ENCODE results near the gene PDCD1LG2. TPM values are rescaled to one million over a fixed set of nuclear protein-coding genes. Genes with fewer than 3 reads are reported as not detected.
A peak's percentile ranks its signal among the peaks of the same experiment; 100 is the strongest.
"Not testable (repeated sequence)": the region's sequence is repeated elsewhere in the genome, so short reads cannot be mapped to it uniquely, and the experiment has no call there.

Gene PDCD1LG2
- total RNA-seq, 2 experiments from 2014 or later = 1.5 to 3.2 TPM

- H3K4me3 Mint-ChIP-seq = no peak overlapping the region
- no peak overlapping the region for H3K27ac Mint-ChIP-seq
- H3K36me3 Mint-ChIP-seq = peaks cover 22% of the 10 kb centered on the region
- H3K9me3 Mint-ChIP-seq (ENCODE audit: low read depth) = peaks cover 2% of the 10 kb centered on the region
- H3K27me3 Mint-ChIP-seq = no peaks in the 10 kb centered on the region
- DNase-seq = no peak
- ATAC-seq = no peak
- peaks cover 11% of the 10 kb centered on the region for H3K4me1 Mint-ChIP-seq
- CTCF ChIA-PET = interaction anchor here (0.7 to 1.5 kb wide), 4 partner anchors 8 to 31 kb away, joined by 3 to 6 read pairs (median 4); no protein-coding TSS in a partner anchor
These were observed 59.6 kb downstream of the PDCD1LG2 start for GRCh38 chr9:5569891-5570290.

- CTCF ChIA-PET = no interaction called here
These were observed 61.4 kb downstream of the PDCD1LG2 start for GRCh38 chr9:5571629-5572232.

GRCh38 chr9:5574097-5574496, 63.8 kb downstream of the PDCD1LG2 start:
- H3K4me1 Mint-ChIP-seq = peaks cover 10% of the 10 kb centered on the region
- no peak for DNase-seq
- H3K27ac Mint-ChIP-seq = no peak overlapping the region
- no peak overlapping the region for H3K4me3 Mint-ChIP-seq
- H3K9me3 Mint-ChIP-seq (ENCODE audit: low read depth) = peaks cover 2% of the 10 kb centered on the region
- ATAC-seq = no peak
- no peaks in the 10 kb centered on the region for H3K27me3 Mint-ChIP-seq
- CTCF ChIA-PET = interaction anchor here (0.8 to 1.0 kb wide), 2 partner anchors 16 to 124 kb away, joined by 3 to 4 read pairs; partner anchors contain the start of gene CD274
- H3K36me3 Mint-ChIP-seq = peaks cover 22% of the 10 kb centered on the region

More at GRCh38 chr9:5571629-5572232, 61.4 kb downstream of the PDCD1LG2 start:
- H3K27ac Mint-ChIP-seq = no peak overlapping the region
- H3K9me3 Mint-ChIP-seq (ENCODE audit: low read depth) = peaks cover 2% of the 10 kb centered on the region
- no peak overlapping the region for H3K4me3 Mint-ChIP-seq
- peaks cover 24% of the 10 kb centered on the region for H3K36me3 Mint-ChIP-seq
- DNase-seq (no peak), ATAC-seq (no peak)
- no peaks in the 10 kb centered on the region for H3K27me3 Mint-ChIP-seq
- peaks cover 11% of the 10 kb centered on the region for H3K4me1 Mint-ChIP-seq

- no peak for DNase-seq
- peaks cover 21% of the 10 kb centered on the region for H3K36me3 Mint-ChIP-seq
- CTCF ChIA-PET = interaction anchor here (0.8 to 1.0 kb wide), 2 partner anchors 17 to 125 kb away, joined by 3 to 4 read pairs; partner anchors contain the start of gene CD274
- H3K4me3 Mint-ChIP-seq = no peak overlapping the region
- H3K27ac Mint-ChIP-seq = no peak overlapping the region
- ATAC-seq = no peak
- H3K9me3 Mint-ChIP-seq (ENCODE audit: low read depth) = peaks cover 2% of the 10 kb centered on the region
- H3K4me1 Mint-ChIP-seq = peaks cover 10% of the 10 kb centered on the region
- H3K27me3 Mint-ChIP-seq = no peaks in the 10 kb centered on the region
These were observed 64.7 kb downstream of the PDCD1LG2 start for GRCh38 chr9:5575000-5575399.

GRCh38 chr9:5577225-5577624, 66.9 kb downstream of the PDCD1LG2 start:
- ATAC-seq (no peak), DNase-seq (no peak)
- Mint-ChIP-seq H3K4me3 (no peak overlapping the region), H3K4me1 (peaks cover 20% of the 10 kb centered on the region), H3K9me3 (ENCODE audit: low read depth) (peaks cover 2% of the 10 kb centered on the region), H3K27ac (no peak overlapping the region), H3K36me3 (peaks cover 19% of the 10 kb centered on the region), H3K27me3 (no peaks in the 10 kb centered on the region)
- CTCF ChIA-PET = no interaction called here

- H3K4me3 Mint-ChIP-seq = no peak overlapping the region
- peaks cover 17% of the 10 kb centered on the region for H3K36me3 Mint-ChIP-seq
- H3K27me3 Mint-ChIP-seq = no peaks in the 10 kb centered on the region
- no peak overlapping the region for H3K27ac Mint-ChIP-seq
- H3K9me3 Mint-ChIP-seq (ENCODE audit: low read depth) = peaks cover 2% of the 10 kb centered on the region
- ATAC-seq (no peak), DNase-seq (no peak)
- H3K4me1 Mint-ChIP-seq = peaks cover 27% of the 10 kb centered on the region
- CTCF ChIA-PET = interaction anchor here (0.9 kb wide), 1 partner anchor 8 kb away, joined by 3 read pairs; no protein-coding TSS in a partner anchor
These were observed 67.8 kb downstream of the PDCD1LG2 start for GRCh38 chr9:5578018-5578697.

GRCh38 chr9:5578698-5579085, 68.4 kb downstream of the PDCD1LG2 start:
- CTCF ChIA-PET = interaction anchor here (0.9 kb wide), 1 partner anchor 8 kb away, joined by 3 read pairs; no protein-coding TSS in a partner anchor
- no peak overlapping the region for H3K4me3 Mint-ChIP-seq
- DNase-seq = no peak
- H3K27me3 Mint-ChIP-seq = no peaks in the 10 kb centered on the region
- H3K27ac Mint-ChIP-seq = no peak overlapping the region
- H3K36me3 Mint-ChIP-seq = peaks cover 19% of the 10 kb centered on the region
- peaks cover 31% of the 10 kb centered on the region for H3K4me1 Mint-ChIP-seq
- H3K9me3 Mint-ChIP-seq (ENCODE audit: low read depth) = peaks cover 2% of the 10 kb centered on the region
- no peak for ATAC-seq

GRCh38 chr9:5579881-5580280, 69.5 kb downstream of the PDCD1LG2 start:
- no peak overlapping the region for H3K4me3 Mint-ChIP-seq
- H3K4me1 Mint-ChIP-seq = peaks cover 31% of the 10 kb centered on the region
- peaks cover 17% of the 10 kb centered on the region for H3K36me3 Mint-ChIP-seq
- no peak for DNase-seq
- H3K27me3 Mint-ChIP-seq = no peaks in the 10 kb centered on the region
- H3K27ac Mint-ChIP-seq = no peak overlapping the region
- CTCF ChIA-PET = interaction anchor here (1.5 kb wide), 1 partner anchor 21 kb away, joined by 3 read pairs; no protein-coding TSS in a partner anchor
- peaks cover 2% of the 10 kb centered on the region for H3K9me3 Mint-ChIP-seq (ENCODE audit: low read depth)
- ATAC-seq = no peak

GRCh38 chr9:5580650-5581049, 70.3 kb downstream of the PDCD1LG2 start:
- CTCF ChIA-PET = interaction anchor here (1.5 kb wide), 1 partner anchor 20 kb away, joined by 3 read pairs; no protein-coding TSS in a partner anchor
- peaks cover 13% of the 10 kb centered on the region for H3K36me3 Mint-ChIP-seq
- H3K9me3 Mint-ChIP-seq (ENCODE audit: low read depth) = no peaks in the 10 kb centered on the region
- H3K4me1 Mint-ChIP-seq = peaks cover 34% of the 10 kb centered on the region
- H3K4me3 Mint-ChIP-seq = no peak overlapping the region
- ATAC-seq = no peak
- H3K27ac Mint-ChIP-seq = no peak overlapping the region
- DNase-seq = no peak
- no peaks in the 10 kb centered on the region for H3K27me3 Mint-ChIP-seq

GRCh38 chr9:5581706-5582105, 71.4 kb downstream of the PDCD1LG2 start:
- not testable (repeated sequence) for DNase-seq; H3K27ac Mint-ChIP-seq; ATAC-seq; H3K4me3 Mint-ChIP-seq; H3K9me3 Mint-ChIP-seq (ENCODE audit: low read depth); H3K27me3 Mint-ChIP-seq
- Mint-ChIP-seq H3K36me3 (peaks cover 13% of the 10 kb centered on the region), H3K4me1 (peaks cover 45% of the 10 kb centered on the region)
- CTCF ChIA-PET = interaction anchor here (1.1 to 2.9 kb wide), 3 partner anchors 23 to 396 kb away, joined by 3 to 13 read pairs (median 3); partner anchors contain the start of gene CD274

GRCh38 chr9:5582835-5583195, 72.5 kb downstream of the PDCD1LG2 start:
- H3K9me3 Mint-ChIP-seq (ENCODE audit: low read depth) = no peaks in the 10 kb centered on the region
- CTCF ChIA-PET = interaction anchor here (1.0 to 2.9 kb wide), 7 partner anchors 18 to 397 kb away, joined by 3 to 13 read pairs (median 3); partner anchors contain the start of gene CD274
- H3K27me3 Mint-ChIP-seq = no peaks in the 10 kb centered on the region
- H3K4me3 Mint-ChIP-seq = no peak overlapping the region
- H3K4me1 Mint-ChIP-seq = peaks cover 55% of the 10 kb centered on the region
- peak; percentile 40 for ATAC-seq
- peaks cover 13% of the 10 kb centered on the region for H3K36me3 Mint-ChIP-seq
- peak; percentile 57 for DNase-seq
- H3K27ac Mint-ChIP-seq = peak overlapping the region; percentile 56

GRCh38 chr9:5586391-5586802, 76.1 kb downstream of the PDCD1LG2 start:
- Mint-ChIP-seq H3K27me3 (no peaks in the 10 kb centered on the region), H3K27ac (peak overlapping the region; percentile 81), H3K36me3 (peaks cover 6% of the 10 kb centered on the region), H3K4me3 (no peak overlapping the region), H3K9me3 (ENCODE audit: low read depth) (no peaks in the 10 kb centered on the region), H3K4me1 (peaks cover 44% of the 10 kb centered on the region)
- ATAC-seq (peak; percentile 55), DNase-seq (no peak)
- CTCF ChIA-PET = interaction anchor here (0.8 to 6.1 kb wide), 9 partner anchors 14 to 401 kb away, joined by 3 to 88 read pairs (median 6); partner anchors contain the start of genes CD274, INSL6 and PLGRKT

GRCh38 chr9:5587024-5587423, 76.7 kb downstream of the PDCD1LG2 start:
- Mint-ChIP-seq H3K36me3 (peaks cover 2% of the 10 kb centered on the region), H3K27me3 (peaks cover 2% of the 10 kb centered on the region), H3K27ac (peak overlapping the region; percentile 81), H3K4me1 (peaks cover 41% of the 10 kb centered on the region), H3K4me3 (no peak overlapping the region), H3K9me3 (ENCODE audit: low read depth) (no peaks in the 10 kb centered on the region)
- DNase-seq = peak; percentile 55
- CTCF ChIA-PET = interaction anchor here (1.1 to 6.1 kb wide), 8 partner anchors 13 to 401 kb away, joined by 3 to 88 read pairs (median 14); partner anchors contain the start of genes CD274, INSL6 and PLGRKT
- ATAC-seq = peak; percentile 32

Measured in activated CD8-positive, alpha-beta memory T cell treated with anti-CD3 and anti-CD28 coated beads, Interleukin-2, amount 10 ng/mL, durations not matched to agents 7 days and 5 days (primary cell).